PC-9 (cell line): ENCODE results near the gene DDR2. TPM values are rescaled to one million over a fixed set of nuclear protein-coding genes. Genes with fewer than 3 reads are reported as not detected.

ENCODE experiments used
- BruUV-seq: library from RNA; stranded (reverse); fragments of 400-500 nt; replicated peaks from 2 replicates; lab custom pipeline; 2021; lab: Mats Ljungman, UMichigan
- CTCF ChIA-PET: fragments of 300-600 bp; sonication (Branson Sonifier 250); formaldehyde crosslinking; loops from one replicate; lab custom pipeline; 2022; ENCODE audit warnings: antibody characterized with exemption; lab: Charles Lee
- POLR2A ChIA-PET: fragments of 300-600 bp; sonication (Branson Sonifier 250); formaldehyde crosslinking; loops from one replicate; lab custom pipeline; 2022; ENCODE audit warnings: antibody characterized with exemption; ENCODE audit not compliant: unreplicated experiment; lab: Charles Lee
- DNase-seq, 2 experiments: peaks; one replicate each; pipeline versions ENCODE4 v3.0.0 to v3.0.0-alpha.2; 2015 to 2022; ENCODE audit warnings: mixed read lengths in 1 of 2
- H2AFZ ChIP-seq: fragments of 200-600 bp; sonication (generic); 2 replicates; pipeline ENCODE4 v1.8.1; 2017; ENCODE audit warnings: antibody characterized with exemption
- H3F3A ChIP-seq: fragments of 200-600 bp; sonication (generic); 2 replicates; pipeline ENCODE4 v1.8.1; 2017; ENCODE audit warnings: antibody characterized with exemption, mild to moderate bottlenecking, low read depth; ENCODE audit not compliant: insufficient read depth
- H3K27ac ChIP-seq: fragments of 200-600 bp; sonication (generic); 2 replicates; pipeline ENCODE4 v1.6.1; 2016; ENCODE audit warnings: mixed run types
- H3K27me3 ChIP-seq: fragments of 200-600 bp; sonication (generic); 2 replicates; pipeline ENCODE4 v1.6.1; 2016; ENCODE audit warnings: low read depth, mixed run types; ENCODE audit not compliant: insufficient read depth
- H3K36me3 ChIP-seq: fragments of 200-600 bp; sonication (generic); 2 replicates; pipeline ENCODE4 v1.6.1; 2016; ENCODE audit warnings: low read depth, mixed run types
- H3K4me1 ChIP-seq: fragments of 200-600 bp; sonication (generic); replicated peaks from 2 replicates; pipeline ENCODE4 v1.6.1; 2016; ENCODE audit warnings: mixed run types; ENCODE audit not compliant: insufficient read depth
- H3K4me2 ChIP-seq: fragments of 200-600 bp; sonication (generic); 2 replicates; pipeline ENCODE4 v1.6.1; 2017; ENCODE audit warnings: mixed run types
- H3K4me3 ChIP-seq: fragments of 200-600 bp; sonication (generic); 2 replicates; pipeline ENCODE4 v1.6.1; 2016; ENCODE audit warnings: mixed run types
- H3K79me2 ChIP-seq: fragments of 200-600 bp; sonication (generic); 2 replicates; pipeline ENCODE4 v1.6.1; 2017; ENCODE audit warnings: low read depth, mixed run types
- H3K9me2 ChIP-seq: fragments of 200-600 bp; sonication (generic); 2 replicates; pipeline ENCODE4 v1.8.1; 2017; ENCODE audit warnings: mild to moderate bottlenecking; ENCODE audit not compliant: insufficient read depth
- H3K9me3 ChIP-seq: fragments of 200-600 bp; sonication (generic); 2 replicates; pipeline ENCODE4 v1.8.1; 2016; ENCODE audit warnings: low read depth; ENCODE audit not compliant: insufficient read depth
- H4K20me1 ChIP-seq: fragments of 200-600 bp; sonication (generic); 2 replicates; pipeline ENCODE4 v1.8.1; 2017; ENCODE audit not compliant: insufficient read depth
- EZH2 ChIP-seq: fragments of 200-600 bp; sonication (generic); IDR thresholded peaks from 2 replicates; pipeline ENCODE4 v1.8.0; 2017; ENCODE audit warnings: antibody characterized with exemption, low read depth
- intact Hi-C: fragments of 100-400 bp; cut with micrococcal nuclease; formaldehyde crosslinking; loops from one replicate; pipeline ENCODE4 v1.10.0; 2022; ENCODE audit not compliant: unreplicated experiment
- total RNA-seq: library from RNA; stranded (reverse); gene quantifications from 2 replicates; pipeline ENCODE4 v1.2.3, GENCODE V29; 2021
- TF ChIP-seq, protein P1 (sequence below): fragments of 200-600 bp; sonication (generic); conservative IDR thresholded peaks from 2 replicates; pipeline ENCODE4 v1.6.1; 2017; ENCODE audit warnings: mixed run types, antibody characterized with exemption, mild to moderate bottlenecking, moderate library complexity

DDR2 gene
- total RNA-seq, 1 experiment from 2014 or later, result 0.35 TPM

- POLR2A ChIA-PET, result no interaction called here
- intact Hi-C loops, result no loop called here
- H3K9me2 ChIP-seq, result no peaks in the 10 kb centered on the region
- H3K27ac ChIP-seq, result no peak overlapping the region
- no peaks in the 10 kb centered on the region for H3K9me3 ChIP-seq
- H3K4me1 ChIP-seq, result 0 out of 2 replicates have a peak, but pooled peaks cover under 1% of the 10 kb centered on the region
- no peak overlapping the region for H3K4me3 ChIP-seq
- no peaks in the 10 kb centered on the region for H3K79me2 ChIP-seq
- no peaks in the 10 kb centered on the region for H4K20me1 ChIP-seq
- no peak overlapping the region for H2AFZ ChIP-seq
- BruUV-seq, result no TSS peak
- CTCF ChIA-PET, result no interaction called here
- no peak overlapping the region for H3K4me2 ChIP-seq
- H3K36me3 ChIP-seq, result no peaks in the 10 kb centered on the region
- no peak for DNase-seq
- TF ChIP-seq, protein P1, sequence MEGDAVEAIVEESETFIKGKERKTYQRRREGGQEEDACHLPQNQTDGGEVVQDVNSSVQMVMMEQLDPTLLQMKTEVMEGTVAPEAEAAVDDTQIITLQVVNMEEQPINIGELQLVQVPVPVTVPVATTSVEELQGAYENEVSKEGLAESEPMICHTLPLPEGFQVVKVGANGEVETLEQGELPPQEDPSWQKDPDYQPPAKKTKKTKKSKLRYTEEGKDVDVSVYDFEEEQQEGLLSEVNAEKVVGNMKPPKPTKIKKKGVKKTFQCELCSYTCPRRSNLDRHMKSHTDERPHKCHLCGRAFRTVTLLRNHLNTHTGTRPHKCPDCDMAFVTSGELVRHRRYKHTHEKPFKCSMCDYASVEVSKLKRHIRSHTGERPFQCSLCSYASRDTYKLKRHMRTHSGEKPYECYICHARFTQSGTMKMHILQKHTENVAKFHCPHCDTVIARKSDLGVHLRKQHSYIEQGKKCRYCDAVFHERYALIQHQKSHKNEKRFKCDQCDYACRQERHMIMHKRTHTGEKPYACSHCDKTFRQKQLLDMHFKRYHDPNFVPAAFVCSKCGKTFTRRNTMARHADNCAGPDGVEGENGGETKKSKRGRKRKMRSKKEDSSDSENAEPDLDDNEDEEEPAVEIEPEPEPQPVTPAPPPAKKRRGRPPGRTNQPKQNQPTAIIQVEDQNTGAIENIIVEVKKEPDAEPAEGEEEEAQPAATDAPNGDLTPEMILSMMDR, result no peak
- TF ChIP-seq EZH2, result no peak
- no peaks in the 10 kb centered on the region; the same call in 1 of the 2 replicates for H3F3A ChIP-seq
- no peaks in the 10 kb centered on the region for H3K27me3 ChIP-seq
These were observed 72.6 kb downstream of the DDR2 start for GRCh38 chr1:162704673-162705424.

- DNase-seq, result no peak
- peaks cover 12% of the 10 kb centered on the region for H3K4me1 ChIP-seq
- no peaks in the 10 kb centered on the region for H3K9me3 ChIP-seq
- POLR2A ChIA-PET, result no interaction called here
- H3K79me2 ChIP-seq, result no peaks in the 10 kb centered on the region
- TF ChIP-seq, protein P1, result no peak
- TF ChIP-seq EZH2, result no peak
- no peak overlapping the region for H3K4me3 ChIP-seq
- intact Hi-C loops, result no loop called here
- H3K27me3 ChIP-seq, result no peaks in the 10 kb centered on the region
- no peaks in the 10 kb centered on the region for H3K36me3 ChIP-seq
- no peak overlapping the region for H2AFZ ChIP-seq
- H3K9me2 ChIP-seq, result no peaks in the 10 kb centered on the region
- H3K27ac ChIP-seq, result no peak overlapping the region
- H3F3A ChIP-seq, result peaks cover 6% of the 10 kb centered on the region; the same call in 1 of the 2 replicates
- H3K4me2 ChIP-seq, result no peak overlapping the region
- BruUV-seq, result no TSS peak
- no peaks in the 10 kb centered on the region for H4K20me1 ChIP-seq
- CTCF ChIA-PET, result no interaction called here
These were observed 73.7 kb downstream of the DDR2 start for GRCh38 chr1:162706003-162706402.

DNA sequence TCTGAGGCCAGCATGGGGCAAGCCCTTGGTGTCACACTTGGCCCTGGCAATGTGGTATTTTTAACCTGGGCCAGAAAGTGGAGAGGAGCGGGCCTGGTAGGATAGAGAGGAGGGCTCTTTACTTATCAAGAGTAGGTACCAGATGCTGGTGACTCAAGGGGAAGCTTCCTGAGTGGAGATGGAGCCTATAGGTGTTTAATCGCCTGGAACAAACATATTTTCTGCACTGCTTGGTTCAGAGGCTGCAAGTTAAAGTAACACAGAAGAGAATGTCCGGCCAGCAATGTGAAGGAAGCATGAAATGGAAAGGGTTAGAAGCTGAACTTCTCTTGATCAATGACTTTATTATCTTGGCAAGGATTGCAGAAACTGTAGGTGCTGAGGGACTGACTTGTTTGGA is 74.3 kb downstream of the DDR2 start:
- no peak for DNase-seq
- intact Hi-C loops, result no loop called here
- no peak overlapping the region for H2AFZ ChIP-seq
- no peaks in the 10 kb centered on the region for H3K27me3 ChIP-seq
- no peaks in the 10 kb centered on the region for H3K79me2 ChIP-seq
- no peaks in the 10 kb centered on the region for H3K9me2 ChIP-seq
- H4K20me1 ChIP-seq, result no peaks in the 10 kb centered on the region
- TF ChIP-seq, protein P1, result no peak
- no peak for TF ChIP-seq EZH2
- no peak overlapping the region for H3K4me3 ChIP-seq
- no peak overlapping the region for H3K27ac ChIP-seq
- CTCF ChIA-PET, result no interaction called here
- H3K4me2 ChIP-seq, result no peak overlapping the region
- H3K36me3 ChIP-seq, result no peaks in the 10 kb centered on the region
- peaks cover 6% of the 10 kb centered on the region; the same call in 1 of the 2 replicates for H3F3A ChIP-seq
- peaks cover 12% of the 10 kb centered on the region for H3K4me1 ChIP-seq
- H3K9me3 ChIP-seq, result no peaks in the 10 kb centered on the region
- POLR2A ChIA-PET, result no interaction called here
- BruUV-seq, result no TSS peak
